Measurements from ENCODE around the gene RHOBTB3.
"Not testable (repeated sequence)": the region's sequence is repeated elsewhere in the genome, so short reads cannot be mapped to it uniquely, and the experiment has no call there.

RHOBTB3 gene

DNA sequence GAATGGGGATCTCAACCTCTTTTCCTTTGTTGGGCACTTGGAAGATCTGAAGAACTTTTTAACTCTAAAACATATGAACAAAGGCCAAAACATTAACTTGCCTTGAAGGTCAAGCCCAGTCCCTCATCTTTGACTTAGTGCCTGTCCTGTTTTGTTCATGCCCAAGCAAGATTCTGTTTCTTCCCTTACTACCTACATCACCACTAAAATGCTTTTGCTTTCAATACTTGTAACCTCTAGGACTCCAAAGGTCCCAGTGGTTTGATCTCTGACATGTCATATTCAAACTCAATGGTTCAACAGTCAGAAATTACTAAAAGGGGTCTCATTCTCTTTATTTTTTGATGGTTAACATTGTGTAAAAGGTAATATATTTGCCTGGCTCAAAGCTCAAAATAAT lies 67.4 kb downstream of the RHOBTB3 start:
- in situ Hi-C loops (cut with MboI; ENCODE audit: low sequenced_read_pairs), result no loop called here

DNA sequence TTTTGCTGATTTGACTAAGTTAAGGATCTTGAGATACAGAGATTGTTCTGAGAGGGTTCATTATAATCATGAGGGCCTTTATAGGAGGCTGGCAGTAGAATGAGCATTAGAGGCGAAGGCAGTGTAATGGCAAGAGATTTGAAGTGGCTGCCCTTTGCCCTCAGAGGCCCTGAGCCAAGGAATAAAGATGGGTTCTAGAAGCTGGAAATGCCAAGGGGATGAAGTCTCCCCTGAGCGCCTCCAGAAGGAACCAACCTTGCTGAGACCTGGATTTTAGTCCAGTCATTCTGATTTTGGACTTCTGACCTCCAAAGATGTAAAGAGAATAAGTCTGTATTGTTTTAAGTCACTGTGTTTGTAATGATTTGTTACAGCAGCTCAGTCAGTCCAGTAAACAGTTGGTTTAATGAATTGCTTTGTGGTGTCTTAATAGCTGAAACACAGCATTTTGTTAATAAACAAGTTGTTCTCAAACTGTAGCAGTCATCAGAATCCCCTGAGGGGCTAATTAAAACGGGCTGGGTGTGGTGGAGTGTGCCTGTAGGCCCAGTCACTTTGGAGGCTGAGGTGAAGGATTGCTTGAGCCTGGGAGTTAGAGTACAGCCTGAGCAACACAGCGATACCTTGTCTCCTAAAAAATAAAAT lies 68.2 kb downstream of the RHOBTB3 start:
- in situ Hi-C loops (cut with MboI; ENCODE audit: low sequenced_read_pairs), result no loop called here

GRCh38 chr5:95800553-95800952 lies 69.4 kb downstream of the RHOBTB3 start:
- in situ Hi-C loops (cut with MboI; ENCODE audit: low sequenced_read_pairs), result no loop called here

DNA sequence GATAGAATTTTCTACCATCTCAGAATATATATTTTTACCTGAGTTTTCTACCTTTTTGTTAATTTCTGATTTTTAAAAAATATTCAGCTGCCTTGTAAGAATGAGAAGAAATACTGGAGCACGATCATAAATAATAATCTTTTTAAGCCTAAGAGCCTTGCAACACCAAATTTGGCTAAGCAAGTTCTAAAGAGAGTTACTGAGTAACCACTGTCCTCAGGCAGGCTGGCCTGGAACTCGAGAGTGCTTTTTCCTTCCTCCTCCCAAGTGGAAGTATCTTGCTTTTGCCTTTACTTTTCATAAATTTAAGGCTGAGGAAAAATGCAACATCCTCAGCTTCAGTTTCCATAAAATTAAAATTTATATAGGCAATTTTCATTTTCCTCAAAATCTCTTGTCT lies 70.4 kb downstream of the RHOBTB3 start:
- in situ Hi-C loops (cut with MboI; ENCODE audit: low sequenced_read_pairs), result no loop called here

- in situ Hi-C loops (cut with MboI; ENCODE audit: low sequenced_read_pairs), result no loop called here
Observed at GRCh38 chr5:95801961-95802360, 70.8 kb downstream of the RHOBTB3 start.

DNA sequence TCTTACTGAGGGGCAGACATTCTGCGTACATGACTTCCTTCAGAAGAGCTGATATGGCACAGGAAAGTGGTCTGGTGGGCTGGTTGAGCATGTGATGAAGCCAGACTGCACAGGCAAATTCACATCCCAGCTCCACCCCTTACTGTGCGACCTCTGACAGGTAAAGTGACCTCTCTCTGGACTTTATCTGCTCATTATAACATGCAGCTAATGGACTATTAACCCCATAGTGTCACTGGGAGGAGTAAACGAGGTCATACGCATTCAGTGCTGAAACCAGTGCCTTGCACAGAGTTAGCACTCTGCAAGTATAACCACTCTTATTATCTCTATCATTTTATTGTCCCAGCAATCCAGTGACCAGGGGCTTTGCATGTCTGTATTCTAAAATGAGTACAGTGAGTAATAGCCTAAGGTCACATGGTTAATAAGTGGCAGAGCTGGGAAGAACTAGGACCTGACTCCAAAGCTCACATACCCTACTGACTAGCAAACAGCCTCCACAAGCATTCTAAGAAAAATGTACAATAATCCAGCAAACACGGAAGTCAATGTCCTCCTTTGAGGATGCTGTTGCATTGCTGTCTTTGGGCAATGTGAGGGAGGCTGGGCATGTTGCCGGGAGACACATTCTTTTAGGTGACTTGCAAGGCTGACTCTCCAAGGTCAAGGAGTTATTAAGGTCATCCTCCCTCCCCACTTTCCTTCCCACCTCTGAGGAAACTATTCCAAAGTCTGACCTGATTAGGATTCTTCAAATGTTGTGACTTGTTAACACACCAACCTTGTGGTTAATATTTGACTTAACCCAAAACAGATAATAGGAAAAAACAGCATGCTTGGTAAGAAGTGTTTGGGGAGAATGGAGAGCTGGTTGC lies 72.4 kb downstream of the RHOBTB3 start:
- in situ Hi-C loops (cut with MboI; ENCODE audit: low sequenced_read_pairs), result no loop called here

GRCh38 chr5:95804736-95805539 lies 73.8 kb downstream of the RHOBTB3 start:
- in situ Hi-C loops (cut with MboI; ENCODE audit: low sequenced_read_pairs), result no loop called here

DNA sequence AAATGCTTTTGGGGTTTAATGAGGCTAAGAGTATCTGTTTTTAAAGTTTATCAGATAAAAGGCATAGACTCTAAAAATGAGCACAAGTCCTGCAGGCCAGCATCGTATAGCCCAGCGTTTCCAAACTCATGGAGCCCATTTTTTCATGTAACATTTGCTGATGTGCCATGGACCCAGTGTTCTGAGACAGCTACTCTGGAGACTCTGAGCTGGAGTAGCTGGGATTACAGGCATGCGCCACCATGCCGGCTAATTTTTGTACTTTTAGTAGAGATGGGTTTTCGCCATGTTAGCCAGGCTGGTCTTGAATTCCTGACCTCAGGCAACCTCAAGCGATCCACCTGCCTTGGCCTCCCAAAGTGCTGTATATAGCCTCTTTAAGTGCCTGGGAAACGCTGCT lies 75.6 kb downstream of the RHOBTB3 start:
- in situ Hi-C loops (cut with MboI; ENCODE audit: low sequenced_read_pairs), result no loop called here

DNA sequence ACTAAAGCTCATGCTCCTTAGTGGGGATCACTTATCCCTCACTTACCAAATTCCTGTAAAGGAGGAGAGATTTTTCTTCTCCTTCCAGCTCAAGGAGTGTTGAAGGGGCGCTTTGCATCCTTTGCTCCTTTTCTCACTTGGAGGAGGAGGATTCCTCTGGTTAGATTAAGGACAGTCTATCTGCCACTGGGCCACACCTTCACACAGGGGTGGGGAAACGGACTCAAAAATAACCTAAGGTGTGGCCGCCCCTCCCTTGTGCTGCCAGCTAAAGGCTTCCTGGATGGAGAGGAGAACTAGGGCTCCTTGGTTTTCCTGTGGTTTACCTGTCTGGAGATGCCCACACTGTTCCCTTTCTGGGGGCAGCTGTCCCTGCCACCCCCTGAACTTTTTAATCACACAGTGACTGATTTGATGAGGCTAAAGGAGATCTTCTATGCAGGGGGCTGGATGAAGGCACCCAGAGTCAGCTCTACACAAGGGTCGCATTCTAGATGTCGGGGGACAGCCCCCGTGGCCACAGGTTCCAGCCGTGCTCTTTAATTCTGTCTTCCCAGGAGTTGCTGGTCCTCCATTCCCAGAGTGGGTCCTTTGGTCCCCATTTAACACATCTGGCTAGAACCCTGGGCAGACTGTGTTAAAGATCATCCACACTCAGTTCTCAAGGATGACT lies 77.0 kb downstream of the RHOBTB3 start:
- in situ Hi-C loops (cut with MboI; ENCODE audit: low sequenced_read_pairs), result no loop called here

- in situ Hi-C loops (cut with MboI; ENCODE audit: low sequenced_read_pairs), result no loop called here
Observed at GRCh38 chr5:95808686-95809413, 77.7 kb downstream of the RHOBTB3 start.

GRCh38 chr5:95809414-95809960 lies 78.4 kb downstream of the RHOBTB3 start:
- in situ Hi-C loops (cut with MboI; ENCODE audit: low sequenced_read_pairs), result no loop called here

DNA sequence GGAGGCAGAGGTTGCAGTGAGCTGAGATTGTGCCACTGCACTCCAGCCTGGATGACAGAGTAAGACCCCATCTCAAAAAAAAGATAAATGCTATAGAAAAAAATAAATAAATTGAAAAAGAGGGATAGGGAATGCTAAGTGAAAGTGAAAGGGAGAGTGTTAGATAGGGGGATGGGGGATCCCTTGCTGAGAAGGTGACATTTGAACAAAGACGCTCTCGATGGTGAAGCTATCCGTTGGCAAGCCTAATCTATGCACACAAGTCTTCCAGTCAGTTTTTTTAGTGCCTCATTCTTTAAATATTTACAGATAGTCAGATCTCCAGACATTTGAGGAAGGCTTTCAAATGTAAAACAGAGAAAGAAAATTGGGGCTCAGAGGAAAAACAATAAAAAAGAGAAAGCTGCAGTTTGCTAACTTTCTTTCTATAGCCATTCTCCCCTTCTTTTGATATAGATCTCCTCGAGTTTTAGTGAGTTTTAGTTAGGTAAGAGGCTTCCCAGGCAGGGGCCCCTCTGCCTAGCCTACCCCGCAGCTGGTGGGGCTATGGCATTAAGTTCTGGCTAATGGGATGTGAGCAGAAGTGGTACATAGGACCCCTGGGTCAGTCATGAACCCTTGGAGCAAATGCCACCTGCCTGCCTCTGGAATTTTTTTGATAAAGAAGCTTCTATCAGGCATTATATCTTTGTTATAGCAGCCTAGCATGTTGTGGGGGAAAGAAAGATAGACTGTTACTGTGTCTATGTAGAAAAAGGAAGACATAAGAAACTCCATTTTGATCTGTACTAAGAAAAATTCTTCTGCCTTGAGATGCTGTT lies 79.4 kb downstream of the RHOBTB3 start:
- in situ Hi-C loops (cut with MboI; ENCODE audit: low sequenced_read_pairs), result no loop called here

DNA sequence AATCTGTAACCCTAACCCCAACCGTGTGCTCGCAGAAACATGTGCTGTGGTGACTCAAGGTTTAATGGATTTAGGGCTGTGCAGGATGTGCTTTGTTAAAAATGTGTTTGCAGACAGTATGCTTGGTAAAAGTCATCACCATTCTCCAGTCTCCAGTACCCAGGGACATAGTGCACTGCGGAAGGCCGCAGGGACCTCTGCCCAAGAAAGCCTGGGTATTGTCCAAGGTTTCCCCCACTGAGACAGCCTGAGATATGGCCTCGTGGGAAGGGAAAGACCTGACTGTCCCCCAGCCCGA lies 79.9 kb downstream of the RHOBTB3 start:
- in situ Hi-C loops (cut with MboI; ENCODE audit: low sequenced_read_pairs), result not testable (repeated sequence)

GRCh38 chr5:95811461-95812073 lies 80.4 kb downstream of the RHOBTB3 start:
- in situ Hi-C loops (cut with MboI; ENCODE audit: low sequenced_read_pairs), result not testable (repeated sequence)

- in situ Hi-C loops (cut with MboI; ENCODE audit: low sequenced_read_pairs), result no loop called here
Observed at GRCh38 chr5:95812074-95812471, 80.9 kb downstream of the RHOBTB3 start.

- in situ Hi-C loops (cut with MboI; ENCODE audit: low sequenced_read_pairs), result not testable (repeated sequence)
Observed at GRCh38 chr5:95813035-95813434, 81.9 kb downstream of the RHOBTB3 start.

GRCh38 chr5:95815155-95815729 lies 84.1 kb downstream of the RHOBTB3 start:
- in situ Hi-C loops (cut with MboI; ENCODE audit: low sequenced_read_pairs), result no loop called here

DNA sequence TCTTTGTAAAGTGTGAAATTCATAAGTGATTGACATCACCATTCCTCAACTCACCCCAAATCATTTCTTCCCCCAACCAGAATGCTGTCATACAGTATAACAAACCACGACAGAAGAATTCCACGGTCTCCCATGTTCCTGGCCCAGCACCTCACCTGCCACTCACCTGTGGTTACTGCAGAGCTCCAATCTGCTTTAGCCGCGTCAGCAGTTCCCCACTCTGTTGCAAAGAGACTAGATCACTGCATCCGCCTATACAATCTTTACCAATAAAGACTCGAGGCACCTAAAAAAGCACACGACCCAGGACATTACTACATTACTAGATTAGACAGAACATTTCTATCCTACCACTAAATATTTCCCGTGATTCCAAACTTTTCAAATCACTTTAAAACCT lies 85.2 kb downstream of the RHOBTB3 start:
- in situ Hi-C loops (cut with MboI; ENCODE audit: low sequenced_read_pairs), result no loop called here

GRCh38 chr5:95816776-95817175 lies 85.6 kb downstream of the RHOBTB3 start:
- in situ Hi-C loops (cut with MboI; ENCODE audit: low sequenced_read_pairs), result no loop called here
